KOPT-K1 (cell line): Measurements from ENCODE around the gene MBNL1.
"Not testable (repeated sequence)": the region's sequence is repeated elsewhere in the genome, so short reads cannot be mapped to it uniquely, and the experiment has no call there.

Source experiments
- H3K27ac ChIP-seq: fragments of 200-600 bp; sonication (generic); 2 replicates; pipeline ENCODE4 v1.5.1; 2016; ENCODE audit warnings: antibody characterized with exemption, mild to moderate bottlenecking, low read depth, low read length; ENCODE audit not compliant: poor library complexity, severe bottlenecking
- H3K36me3 ChIP-seq: fragments of 200-600 bp; sonication (generic); 2 replicates; pipeline ENCODE4 v1.5.1; 2017; ENCODE audit warnings: antibody characterized with exemption, mild to moderate bottlenecking, low read length, moderate library complexity; ENCODE audit not compliant: insufficient read depth
- H3K9me3 ChIP-seq: fragments of 200-600 bp; sonication (generic); 2 replicates; pipeline ENCODE4 v1.5.1; 2017; ENCODE audit warnings: antibody characterized with exemption, low read length, mild to moderate bottlenecking; ENCODE audit not compliant: insufficient read depth, poor library complexity, severe bottlenecking

MBNL1 gene

DNA sequence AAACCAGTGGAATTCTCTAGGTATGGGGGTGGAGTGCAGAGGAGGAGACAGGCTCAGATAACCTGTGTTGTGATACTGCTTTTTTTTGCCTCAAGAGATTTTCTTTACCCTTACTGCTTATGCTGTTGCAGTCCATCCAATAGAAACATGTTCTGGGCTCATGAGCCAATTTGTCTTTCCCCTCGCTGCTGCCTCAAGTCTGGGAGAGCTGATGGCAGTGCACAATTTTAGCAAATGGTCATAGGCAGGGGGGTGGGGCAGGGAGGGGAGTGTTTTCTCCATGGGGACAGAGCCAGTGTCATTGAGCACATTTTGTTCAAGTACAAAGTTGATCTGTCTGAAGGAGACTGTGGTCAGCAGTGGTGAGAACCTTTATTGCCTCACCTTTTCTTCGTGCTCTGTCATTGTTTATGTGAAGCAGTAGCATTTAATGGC lies 134.9 kb downstream of the MBNL1 start:
- H3K9me3 ChIP-seq = no peaks in the 10 kb centered on the region
- H3K36me3 ChIP-seq = peaks cover 83% of the 10 kb centered on the region
- H3K27ac ChIP-seq = no peak overlapping the region

DNA sequence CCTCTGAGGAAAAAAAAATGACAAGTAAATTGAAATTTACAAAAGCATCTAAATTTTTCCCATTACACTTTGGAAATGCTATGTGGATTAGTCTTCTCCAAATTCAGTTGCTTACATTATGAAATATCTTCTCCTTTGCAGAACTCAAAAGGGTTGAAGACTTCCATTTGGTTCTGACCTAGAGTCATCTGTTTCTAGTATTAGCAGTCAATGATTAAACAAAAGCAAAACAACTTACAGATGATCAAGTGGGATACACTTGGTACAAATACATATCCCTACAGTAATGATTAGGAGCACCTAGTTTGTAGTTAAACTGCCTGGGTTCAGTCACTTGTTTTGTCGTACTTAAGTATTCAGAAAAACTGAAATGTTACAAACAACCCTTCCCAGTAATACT lies 136.2 kb downstream of the MBNL1 start:
- H3K9me3 ChIP-seq = no peaks in the 10 kb centered on the region
- H3K27ac ChIP-seq = no peak overlapping the region
- H3K36me3 ChIP-seq = peaks cover 76% of the 10 kb centered on the region

GRCh38 chr3:152405915-152406802 lies 137.4 kb downstream of the MBNL1 start:
- no peak overlapping the region for H3K27ac ChIP-seq
- H3K9me3 ChIP-seq = no peaks in the 10 kb centered on the region
- H3K36me3 ChIP-seq = peaks cover 75% of the 10 kb centered on the region

GRCh38 chr3:152413240-152413639 lies 144.5 kb downstream of the MBNL1 start:
- Histone ChIP-seq H3K27ac (no peak overlapping the region), H3K9me3 (no peaks in the 10 kb centered on the region), H3K36me3 (peaks cover 81% of the 10 kb centered on the region)

DNA sequence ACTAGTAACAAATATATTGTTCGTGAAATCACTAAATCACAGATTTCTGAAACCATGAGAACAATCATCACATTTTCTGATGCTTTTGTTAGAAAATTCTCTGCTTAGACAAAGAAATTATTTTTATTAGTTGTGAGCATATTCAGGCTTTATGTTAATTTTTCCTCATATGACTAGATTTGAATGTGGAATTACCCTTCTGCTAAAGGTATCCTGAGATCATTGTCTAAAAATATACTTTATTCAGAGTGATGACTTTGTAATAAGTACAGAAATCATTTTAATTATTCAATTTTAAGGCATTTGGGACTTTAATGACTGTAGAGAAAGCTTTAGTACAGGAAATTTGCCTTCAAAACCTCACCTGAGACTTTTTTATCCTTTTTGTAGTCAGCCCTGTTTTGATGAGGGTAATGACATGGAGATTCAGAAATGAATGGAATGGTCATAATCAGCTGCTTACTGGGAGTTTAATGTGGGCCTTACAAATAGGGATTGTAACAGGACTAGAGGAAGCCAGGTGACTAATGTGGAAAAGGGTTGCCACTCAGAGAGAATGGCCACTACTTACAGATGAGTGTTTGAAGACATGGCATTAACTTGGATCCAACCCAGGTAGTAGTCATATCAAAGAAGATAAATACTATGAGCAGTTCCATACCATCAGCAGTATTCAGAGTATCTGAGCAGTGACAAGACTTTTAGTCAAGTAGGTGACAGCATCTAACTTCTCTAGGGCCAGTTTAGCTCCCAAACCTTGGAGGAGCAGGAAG lies 148.3 kb downstream of the MBNL1 start:
- H3K9me3 ChIP-seq = peaks cover 29% of the 10 kb centered on the region
- peaks cover 97% of the 10 kb centered on the region for H3K36me3 ChIP-seq

GRCh38 chr3:152419748-152420147 lies 151.0 kb downstream of the MBNL1 start:
- peaks cover 99% of the 10 kb centered on the region for H3K36me3 ChIP-seq
- H3K9me3 ChIP-seq = peaks cover 29% of the 10 kb centered on the region
- H3K27ac ChIP-seq = no peak overlapping the region

More for the DNA sequence above, 148.3 kb downstream of the MBNL1 start:
- H3K27ac ChIP-seq = no peak overlapping the region

DNA sequence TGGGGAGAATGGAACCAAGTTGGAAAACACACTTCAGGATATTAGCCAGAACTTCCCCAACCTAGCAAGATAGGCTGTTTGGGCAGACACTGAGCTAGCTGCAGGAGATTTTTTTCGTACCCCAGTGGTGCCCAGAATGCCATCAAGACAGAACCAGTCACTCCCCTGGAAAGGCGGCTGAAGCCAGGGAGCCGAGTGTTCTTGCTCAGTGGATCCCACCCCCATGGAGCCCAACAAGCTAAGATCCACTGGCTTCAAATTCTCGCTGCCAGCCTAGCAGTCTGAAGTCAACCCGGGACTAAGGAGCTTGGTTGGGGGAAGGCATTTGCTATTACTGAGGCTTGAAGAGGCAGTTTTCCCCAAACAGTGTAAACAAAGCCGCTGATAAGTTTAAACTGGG lies 152.4 kb downstream of the MBNL1 start:
- Histone ChIP-seq H3K9me3 (peaks cover 29% of the 10 kb centered on the region), H3K36me3 (peaks cover 99% of the 10 kb centered on the region), H3K27ac (no peak overlapping the region)

DNA sequence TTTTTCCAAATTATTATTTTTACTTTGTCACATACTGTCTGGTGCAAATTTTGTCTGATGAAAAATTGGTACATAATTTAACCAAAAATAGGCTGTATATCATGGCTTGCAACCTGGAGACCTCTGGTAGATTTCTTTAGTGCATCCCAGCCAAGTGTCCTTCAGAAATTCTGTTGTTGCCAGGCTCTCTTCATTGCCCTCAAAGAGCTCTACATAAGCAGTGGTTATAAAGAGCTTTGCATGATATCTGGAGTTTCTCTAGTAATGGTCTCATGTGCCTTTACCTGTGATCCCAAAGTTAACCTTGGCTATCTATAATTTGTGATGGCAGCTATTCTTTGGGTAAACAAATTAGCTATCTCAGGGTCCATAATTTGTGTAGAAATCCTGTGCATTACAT lies 157.7 kb downstream of the MBNL1 start:
- Histone ChIP-seq H3K27ac (no peak overlapping the region), H3K9me3 (peaks cover 4% of the 10 kb centered on the region), H3K36me3 (peaks cover 96% of the 10 kb centered on the region)

GRCh38 chr3:152428577-152428976 lies 159.8 kb downstream of the MBNL1 start:
- H3K36me3 ChIP-seq = peaks cover 96% of the 10 kb centered on the region
- H3K9me3 ChIP-seq = peaks cover 14% of the 10 kb centered on the region
- no peak overlapping the region for H3K27ac ChIP-seq

DNA sequence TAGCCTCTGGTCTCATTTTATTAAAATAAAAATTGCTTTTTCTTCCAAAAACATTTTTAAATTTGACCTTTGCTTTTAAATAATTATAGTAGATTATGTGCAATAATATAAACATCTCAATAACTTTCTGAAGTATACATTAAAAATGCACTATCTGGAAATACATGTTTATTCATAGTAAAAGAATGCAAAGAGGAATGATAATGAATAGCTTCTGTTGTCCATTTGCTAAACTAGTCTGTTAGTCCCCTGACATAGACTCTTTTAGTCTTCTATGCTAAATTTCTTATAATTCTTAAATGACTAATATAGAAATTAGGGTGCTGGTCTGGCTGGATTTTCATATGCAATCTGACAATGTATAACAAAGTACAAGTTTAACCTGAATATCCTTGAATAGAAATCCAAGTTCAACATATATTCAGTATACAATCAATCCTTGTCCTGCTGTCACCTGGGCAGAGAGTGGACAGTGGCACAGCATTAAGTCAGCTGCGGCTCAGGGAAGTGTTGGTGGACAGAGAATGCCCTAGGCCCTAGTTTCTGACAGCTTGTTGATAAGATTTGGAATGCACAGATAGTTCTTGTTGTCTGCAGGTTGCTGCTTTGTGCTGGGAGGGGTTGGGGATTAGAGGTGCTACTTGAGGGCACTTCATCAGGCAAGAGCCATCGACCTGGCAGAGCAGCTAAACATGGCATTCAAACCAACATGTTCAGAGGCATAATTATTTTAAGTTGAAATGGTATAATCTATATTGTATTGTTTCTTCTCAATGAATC lies 161.7 kb downstream of the MBNL1 start:
- H3K9me3 ChIP-seq = peaks cover 30% of the 10 kb centered on the region
- H3K27ac ChIP-seq = no peak overlapping the region
- H3K36me3 ChIP-seq = peaks cover 98% of the 10 kb centered on the region

DNA sequence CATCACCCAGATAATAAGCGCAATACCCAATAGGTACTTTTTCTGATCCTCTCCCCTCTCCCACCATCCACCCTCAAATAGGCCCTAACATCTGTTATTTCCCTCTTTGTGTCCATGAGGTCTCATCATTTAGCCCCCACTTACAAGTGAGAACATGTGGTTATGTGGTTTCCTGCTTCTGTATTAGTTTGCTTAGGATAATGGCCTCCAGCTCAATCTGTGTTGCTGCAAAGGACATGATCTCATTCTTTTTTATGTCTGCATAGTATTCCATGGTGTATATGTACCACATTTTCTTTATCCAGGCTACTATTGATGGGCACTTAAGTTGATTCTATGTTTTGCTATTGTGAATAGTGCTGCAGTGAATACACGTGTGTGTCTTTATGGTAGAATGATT lies 165.4 kb downstream of the MBNL1 start:
- H3K27ac ChIP-seq = no peak overlapping the region
- H3K9me3 ChIP-seq = peaks cover 30% of the 10 kb centered on the region
- peaks cover 99% of the 10 kb centered on the region for H3K36me3 ChIP-seq

- Histone ChIP-seq H3K36me3 (peaks cover 99% of the 10 kb centered on the region), H3K9me3 (peaks cover 30% of the 10 kb centered on the region)
- not testable (repeated sequence) for H3K27ac ChIP-seq
These were observed 166.5 kb downstream of the MBNL1 start for GRCh38 chr3:152435210-152435609.

GRCh38 chr3:152436707-152437590 lies 168.2 kb downstream of the MBNL1 start:
- Histone ChIP-seq H3K27ac (peak overlapping the region; percentile 42), H3K36me3 (peaks cover 90% of the 10 kb centered on the region), H3K9me3 (peaks cover 30% of the 10 kb centered on the region)

GRCh38 chr3:152438181-152438580 lies 169.5 kb downstream of the MBNL1 start:
- Histone ChIP-seq H3K27ac (no peak overlapping the region), H3K9me3 (peaks cover 20% of the 10 kb centered on the region), H3K36me3 (peaks cover 90% of the 10 kb centered on the region)
